ENCODE measurements around the gene APOL6. TPM values are rescaled to one million over a fixed set of nuclear protein-coding genes. Genes with fewer than 3 reads are reported as not detected.
A peak's percentile ranks its signal among the peaks of the same experiment; 100 is the strongest.
"Not testable (repeated sequence)": the region's sequence is repeated elsewhere in the genome, so short reads cannot be mapped to it uniquely, and the experiment has no call there.

Gene APOL6
- total RNA-seq, 1 donor from 2014 or later: 13.3 TPM

GRCh38 chr22:35677460-35678187 is 29.4 kb downstream of the APOL6 start:
- DNase-seq (ENCODE audit: low read depth in 2 of 2): no peak

GRCh38 chr22:35678836-35679235 is 30.6 kb downstream of the APOL6 start:
- DNase-seq (ENCODE audit: low read depth in 2 of 2): no peak

- DNase-seq (ENCODE audit: low read depth in 2 of 2): peak in 1 of 2 donors; percentile 44
Observed at GRCh38 chr22:35679492-35679891, 31.2 kb downstream of the APOL6 start.

- DNase-seq (ENCODE audit: low read depth in 2 of 2): no peak
Observed at GRCh38 chr22:35681454-35682052, 33.3 kb downstream of the APOL6 start.

- DNase-seq (ENCODE audit: low read depth in 2 of 2): no peak
Observed at GRCh38 chr22:35683560-35683959, 35.3 kb downstream of the APOL6 start.

GRCh38 chr22:35684270-35684700 is 36.0 kb downstream of the APOL6 start:
- peak; percentile 48 to 51 for DNase-seq (ENCODE audit: low read depth in 2 of 2)

GRCh38 chr22:35684732-35685131 is 36.5 kb downstream of the APOL6 start:
- DNase-seq (ENCODE audit: low read depth in 2 of 2): no peak

GRCh38 chr22:35685731-35686130 is 37.5 kb downstream of the APOL6 start:
- DNase-seq (ENCODE audit: low read depth in 2 of 2): no peak

GRCh38 chr22:35686298-35686697 is 38.1 kb downstream of the APOL6 start:
- no peak for DNase-seq (ENCODE audit: low read depth in 2 of 2)

GRCh38 chr22:35687461-35687860 is 39.2 kb downstream of the APOL6 start:
- DNase-seq (ENCODE audit: low read depth in 2 of 2): no peak

- DNase-seq (ENCODE audit: low read depth in 2 of 2): no peak
Observed at GRCh38 chr22:35688913-35689675, 40.8 kb downstream of the APOL6 start.

GRCh38 chr22:35690001-35690400 is 41.8 kb downstream of the APOL6 start:
- no peak for DNase-seq (ENCODE audit: low read depth in 2 of 2)

- DNase-seq (ENCODE audit: low read depth in 2 of 2): no peak
Observed at GRCh38 chr22:35695202-35695601, 47.0 kb downstream of the APOL6 start.

- no peak for DNase-seq (ENCODE audit: low read depth in 2 of 2)
Observed at GRCh38 chr22:35697142-35697541, 48.9 kb downstream of the APOL6 start.

GRCh38 chr22:35699852-35700251 is 51.6 kb downstream of the APOL6 start:
- DNase-seq (ENCODE audit: low read depth in 2 of 2): not testable (repeated sequence)

- DNase-seq (ENCODE audit: low read depth in 2 of 2): no peak
Observed at GRCh38 chr22:35703861-35704584, 55.8 kb downstream of the APOL6 start.

- peak; percentile 44 to 79 for DNase-seq (ENCODE audit: low read depth in 2 of 2)
Observed at GRCh38 chr22:35705141-35705540, 56.9 kb downstream of the APOL6 start.

GRCh38 chr22:35708453-35708852 is 60.2 kb downstream of the APOL6 start:
- peak; percentile 22 to 32 for DNase-seq (ENCODE audit: low read depth in 2 of 2)

- DNase-seq (ENCODE audit: low read depth in 2 of 2): no peak
Observed at GRCh38 chr22:35708917-35709316, 60.7 kb downstream of the APOL6 start.

GRCh38 chr22:35711336-35711735 is 63.1 kb downstream of the APOL6 start:
- no peak for DNase-seq (ENCODE audit: low read depth in 2 of 2)

- DNase-seq (ENCODE audit: low read depth in 2 of 2): no peak
Observed at GRCh38 chr22:35712672-35713071, 64.4 kb downstream of the APOL6 start.

GRCh38 chr22:35717572-35717971 is 69.3 kb downstream of the APOL6 start, which contains the start of gene APOL5:
APOL5 (plus strand) TSS chr22:35717872; CDS start chr22:35717872, 0 bp downstream.
- DNase-seq (ENCODE audit: low read depth in 2 of 2): no peak
